Activated CD4-positive, alpha-beta T cell treated with anti-CD3 and anti-CD28 coated beads, Interleukin-2, amount 50 U/mL, for 24 hours (primary cell): ENCODE measurements around the gene MACF1.
A peak's percentile ranks its signal among the peaks of the same experiment; 100 is the strongest.
"Not testable (repeated sequence)": the region's sequence is repeated elsewhere in the genome, so short reads cannot be mapped to it uniquely, and the experiment has no call there.

Experiments used
- DNase-seq, 2 donors: peaks; one replicate each; pipeline ENCODE4 v3.0.0-alpha.2; 2020; ENCODE audit warnings: low read depth in 1 of 2, low spot score in 1 of 2

Gene MACF1

DNA sequence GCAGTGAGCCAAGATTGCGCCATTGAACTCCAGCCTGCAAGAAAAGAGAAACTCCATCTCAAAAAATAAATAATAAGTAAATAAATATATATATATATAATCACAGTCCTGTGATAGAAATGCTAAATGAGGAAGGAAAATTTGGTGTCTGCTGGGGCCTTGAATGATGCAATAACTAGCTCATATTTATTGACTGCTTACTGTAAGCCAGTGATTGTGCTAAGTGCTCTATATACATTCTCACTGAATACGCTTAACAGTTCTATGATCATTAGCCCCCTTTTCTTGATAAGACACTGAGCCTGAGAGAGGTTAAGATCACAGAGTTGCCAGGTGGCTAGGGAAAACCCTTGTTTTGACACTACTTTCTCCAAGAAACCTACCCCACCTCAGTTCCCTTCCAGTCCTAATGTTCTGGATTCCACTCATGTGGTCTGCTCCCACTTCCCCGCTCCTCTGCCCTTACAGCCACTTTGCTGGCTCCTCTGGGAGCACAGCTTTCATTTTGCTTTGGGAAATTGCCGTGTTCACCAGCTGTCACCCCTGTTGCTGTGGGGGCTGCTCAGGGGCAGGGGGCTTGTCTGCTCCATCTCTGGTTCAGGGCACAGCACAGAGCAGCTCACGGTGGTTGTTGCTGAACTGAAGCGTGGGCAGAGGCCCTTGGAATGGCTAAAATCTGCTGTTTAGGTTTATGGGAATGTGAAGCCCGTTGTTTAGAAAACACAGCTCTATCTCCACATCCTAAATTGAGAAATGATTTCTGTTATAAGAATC, 284.5 kb downstream of the MACF1 start:
- DNase-seq = no peak

DNA sequence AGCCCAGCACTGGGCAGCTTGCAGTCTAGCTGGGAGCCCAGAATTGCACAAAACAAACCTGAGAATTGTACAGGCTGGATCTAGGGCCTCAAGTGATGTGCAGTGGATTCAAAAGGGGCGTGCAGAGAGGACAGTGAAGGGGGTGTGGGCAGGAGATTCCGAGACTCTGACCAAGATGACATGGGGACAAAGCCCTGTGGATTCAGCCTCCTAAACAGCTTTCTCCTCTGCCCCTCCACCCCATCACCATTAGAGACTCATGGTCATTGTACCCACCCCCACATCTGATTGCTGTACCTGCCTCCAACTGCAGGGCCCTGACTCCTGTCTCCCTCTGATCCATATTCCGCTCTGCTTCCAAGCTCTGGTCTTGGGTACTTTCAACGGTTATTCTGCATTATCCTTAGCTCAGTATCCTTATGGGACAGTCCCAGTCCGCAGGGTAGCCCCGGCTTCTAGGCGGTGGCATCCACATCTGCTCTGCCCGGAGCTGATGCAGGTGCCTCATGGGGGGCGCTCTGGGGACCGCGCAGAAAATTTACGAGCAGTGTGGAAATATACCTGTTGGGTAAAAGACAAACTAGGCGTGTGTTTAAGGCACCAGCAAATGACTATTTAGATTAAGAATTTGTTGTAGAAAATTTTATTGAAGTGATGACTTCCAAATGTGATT, 285.2 kb downstream of the MACF1 start:
- no peak for DNase-seq

DNA sequence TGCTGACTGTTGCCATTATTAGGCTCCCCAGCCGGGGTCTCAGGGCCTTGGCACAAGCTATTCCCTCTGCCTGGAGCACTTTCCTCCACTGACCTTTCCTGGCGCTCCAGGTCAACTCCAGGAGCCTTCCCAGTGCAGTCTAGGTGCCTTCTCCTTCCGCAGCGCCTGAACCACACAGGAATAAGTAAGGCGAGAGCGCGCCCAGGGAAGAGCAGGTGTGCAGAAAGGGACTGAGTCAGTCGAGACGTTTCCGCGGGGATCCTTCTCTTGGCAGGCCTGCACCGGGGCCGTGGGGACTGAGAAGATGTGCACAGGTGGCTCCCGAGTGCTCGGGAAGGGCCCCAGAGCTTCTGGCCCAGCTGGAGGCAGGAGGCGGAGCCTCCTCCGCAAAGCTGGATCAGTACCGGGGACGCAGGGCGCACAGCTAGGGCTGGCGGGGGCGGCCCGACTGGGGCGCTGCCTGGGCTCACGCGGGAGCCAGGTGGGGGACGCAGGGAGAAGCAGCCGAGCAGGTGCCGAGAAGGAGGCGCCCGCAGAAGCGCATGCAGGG, 286.2 kb downstream of the MACF1 start:
- DNase-seq = no peak

DNA sequence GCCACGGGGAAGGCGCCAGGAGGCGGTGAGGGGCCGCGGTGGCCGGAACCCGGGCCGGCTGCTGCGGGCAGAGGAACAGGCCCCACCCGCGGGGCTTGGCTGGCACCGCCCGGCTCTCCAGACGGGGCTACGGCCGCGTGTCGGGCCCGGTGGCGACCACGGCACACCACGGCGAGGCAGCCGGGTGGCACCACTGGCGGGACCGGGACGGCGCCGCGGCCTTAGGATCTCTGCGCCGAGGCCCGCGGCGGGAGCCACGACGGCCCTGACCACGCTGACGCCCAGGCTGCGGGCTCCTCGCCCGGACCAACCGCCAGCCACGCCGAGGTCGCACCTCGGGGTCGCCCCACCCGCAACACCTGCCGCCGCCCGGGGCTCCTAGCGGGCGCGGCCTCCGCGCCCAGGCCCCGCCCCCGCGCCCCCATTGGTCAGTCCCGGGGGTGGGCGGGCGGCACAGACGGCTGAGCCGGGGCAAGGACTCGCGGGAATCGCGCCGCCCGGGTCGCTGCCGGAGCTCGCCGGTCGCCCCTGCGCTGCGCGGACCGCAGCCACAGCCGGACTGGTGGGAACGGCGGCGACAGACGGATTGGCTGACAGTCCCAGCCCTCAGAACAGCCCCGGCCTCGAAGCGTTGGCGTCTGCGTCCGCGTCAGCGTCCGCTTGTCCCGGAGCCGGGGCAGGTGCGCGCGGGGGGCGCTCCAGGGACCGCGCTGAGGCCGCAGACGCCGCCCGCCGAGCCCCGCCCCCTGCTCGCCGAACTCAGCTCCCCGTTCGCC, 286.8 kb downstream of the MACF1 start, which contains the start of gene BMP8A:
Gene BMP8A (plus strand): TSS at position 491 of the 776 bp plus-strand sequence. CDS start 356 bp downstream, outside the sequence.
- DNase-seq = peak; percentile 32

DNA sequence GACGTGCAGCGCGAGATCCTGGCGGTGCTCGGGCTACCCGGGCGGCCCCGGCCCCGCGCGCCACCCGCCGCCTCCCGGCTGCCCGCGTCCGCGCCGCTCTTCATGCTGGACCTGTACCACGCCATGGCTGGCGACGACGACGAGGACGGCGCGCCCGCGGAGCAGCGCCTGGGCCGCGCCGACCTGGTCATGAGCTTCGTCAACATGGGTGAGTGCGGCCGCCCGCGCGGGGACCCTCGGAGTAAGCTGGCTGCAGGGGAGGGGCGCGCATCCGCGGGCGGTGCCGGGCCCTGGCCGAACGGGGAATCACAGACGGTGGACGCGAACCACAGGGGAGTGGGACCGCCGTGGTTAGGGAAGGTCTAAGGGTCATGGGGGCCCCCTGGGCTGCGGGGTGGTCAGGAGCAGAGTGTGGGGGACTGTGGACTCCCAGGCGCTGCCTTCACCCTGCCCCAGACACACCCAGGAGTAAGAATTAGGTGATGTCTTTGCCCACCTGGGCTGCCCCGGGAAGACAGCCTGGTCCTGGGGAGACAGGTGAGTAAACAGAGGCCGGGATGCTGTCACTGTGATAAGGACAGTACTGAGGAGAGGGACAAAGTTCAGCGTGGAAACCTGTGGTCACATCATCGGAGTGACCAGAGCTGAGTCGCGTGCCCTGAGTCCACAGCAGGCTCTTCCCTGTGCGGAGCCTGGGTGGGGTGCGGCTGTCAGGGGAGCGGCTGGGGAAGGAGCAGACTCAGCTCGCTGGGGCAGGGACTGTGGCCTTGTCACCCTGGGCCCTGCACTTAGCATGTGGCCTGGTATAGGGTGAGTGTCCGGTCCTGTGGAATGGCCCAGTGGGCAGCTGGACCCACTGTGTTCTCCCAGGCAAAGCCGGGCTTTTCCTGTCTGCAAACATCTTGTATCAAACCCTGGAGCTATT, 287.9 kb downstream of the MACF1 start:
- not testable (repeated sequence) for DNase-seq

DNA sequence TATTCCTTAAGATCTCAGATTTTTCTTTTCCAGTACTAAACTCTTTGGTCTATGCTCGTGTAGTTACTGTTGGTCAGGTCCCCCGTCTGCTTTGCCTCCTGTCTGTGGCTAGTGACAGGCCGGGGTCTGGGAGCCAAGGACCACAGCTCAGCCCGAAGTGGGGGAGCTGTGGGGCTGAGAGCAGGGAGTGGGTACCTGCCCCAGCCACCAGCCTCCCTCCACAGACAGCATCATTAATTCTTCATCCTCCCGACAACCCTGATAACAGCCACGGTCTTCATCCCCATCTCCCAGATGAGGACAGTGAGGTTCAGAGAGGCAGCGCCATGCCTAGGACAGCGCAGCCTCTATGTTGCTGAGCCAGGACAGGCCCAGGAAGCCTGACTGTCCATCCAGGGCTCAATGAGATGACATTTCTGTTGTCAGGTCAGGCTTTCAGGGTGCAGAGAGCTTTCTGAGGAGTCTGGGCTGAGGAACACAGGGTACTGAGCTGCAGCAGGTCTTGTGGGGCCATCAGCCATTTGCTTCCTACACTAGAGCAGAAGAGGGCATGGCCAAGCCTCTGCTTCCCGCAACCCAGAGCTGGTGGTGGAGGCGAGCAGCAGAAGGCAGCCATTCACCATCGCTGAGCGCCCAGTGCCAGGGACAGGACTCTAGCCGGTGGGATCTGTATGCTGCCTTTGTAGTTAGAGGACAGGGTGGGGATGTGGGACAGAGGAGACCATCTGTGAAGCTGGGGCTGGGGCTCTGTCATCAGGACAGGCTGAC, 288.7 kb downstream of the MACF1 start:
- DNase-seq = not testable (repeated sequence)

DNA sequence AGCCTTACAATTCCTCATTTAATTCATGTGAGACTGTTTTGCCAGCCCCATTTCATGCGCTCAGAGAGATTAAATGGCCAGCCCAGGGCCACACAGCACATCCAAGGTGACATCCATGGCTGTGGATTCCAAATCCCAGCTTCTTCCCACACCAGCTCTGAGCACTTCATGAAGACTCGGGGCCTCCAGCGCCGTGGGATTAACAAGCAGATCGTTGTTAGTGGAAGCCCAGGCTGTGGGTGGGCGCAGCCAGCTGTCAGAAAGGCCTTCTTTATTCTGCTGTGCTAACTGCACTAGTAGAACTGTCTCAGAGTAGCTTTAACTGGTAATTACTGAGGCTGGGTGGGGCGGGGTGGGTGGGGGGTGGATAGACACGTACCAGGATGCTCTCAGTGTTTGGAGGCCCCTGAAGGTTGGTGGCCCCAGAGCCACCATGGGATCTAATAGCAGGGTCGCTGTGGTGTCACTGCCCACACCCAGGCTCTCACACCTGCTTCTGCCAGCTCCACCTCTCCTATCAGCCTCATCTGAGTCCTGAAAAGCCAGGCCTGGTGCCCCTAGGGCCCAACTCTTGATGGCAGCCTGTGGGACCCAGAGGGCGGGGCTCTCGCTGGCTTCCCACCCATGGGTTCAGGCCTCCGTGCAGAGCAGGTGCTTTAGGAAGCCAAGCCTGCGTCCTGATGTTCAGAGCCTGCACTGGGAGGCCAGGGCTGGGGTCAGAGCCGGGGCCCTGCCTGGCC, 290.3 kb downstream of the MACF1 start:
- DNase-seq = no peak

DNA sequence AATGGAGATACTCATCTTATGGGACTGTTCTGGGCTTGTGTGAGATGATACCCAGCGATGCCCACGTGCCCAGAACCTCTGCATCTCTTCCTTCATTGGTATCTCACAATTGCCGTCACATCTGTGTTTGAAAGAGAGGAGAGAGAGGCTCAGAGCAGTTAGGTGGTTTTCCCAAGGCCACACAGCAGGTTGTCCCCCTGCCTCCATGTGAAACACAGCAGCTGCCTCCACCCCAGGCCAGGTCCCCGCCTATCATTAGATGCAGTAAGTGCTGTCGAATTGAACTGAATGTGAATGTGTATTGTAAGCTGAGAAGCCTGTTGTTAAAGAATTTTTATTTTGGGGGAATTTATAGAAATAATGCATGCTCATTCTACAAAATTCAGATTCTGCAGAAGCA, 292.0 kb downstream of the MACF1 start:
- DNase-seq = not testable (repeated sequence)

DNA sequence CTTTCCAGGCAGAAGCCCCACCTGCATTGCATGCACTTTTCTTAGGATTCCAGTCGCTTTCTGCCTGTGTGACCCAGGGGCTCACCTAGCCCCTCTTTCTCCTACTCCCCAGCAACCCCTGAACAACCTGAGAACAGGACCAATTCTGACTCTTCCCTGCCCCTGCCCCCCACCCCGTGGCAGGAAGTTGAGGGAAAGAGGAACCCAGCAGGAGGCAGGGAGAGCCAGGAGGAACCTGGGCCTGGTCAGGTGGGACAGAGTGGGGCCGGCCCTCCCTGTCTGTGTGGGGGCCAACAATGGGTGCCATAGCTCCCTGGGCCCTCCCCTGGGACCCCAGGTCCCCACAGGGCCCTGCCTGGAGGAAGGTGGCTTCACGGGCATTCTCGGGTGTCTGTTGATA, 293.1 kb downstream of the MACF1 start:
- no peak for DNase-seq

DNA sequence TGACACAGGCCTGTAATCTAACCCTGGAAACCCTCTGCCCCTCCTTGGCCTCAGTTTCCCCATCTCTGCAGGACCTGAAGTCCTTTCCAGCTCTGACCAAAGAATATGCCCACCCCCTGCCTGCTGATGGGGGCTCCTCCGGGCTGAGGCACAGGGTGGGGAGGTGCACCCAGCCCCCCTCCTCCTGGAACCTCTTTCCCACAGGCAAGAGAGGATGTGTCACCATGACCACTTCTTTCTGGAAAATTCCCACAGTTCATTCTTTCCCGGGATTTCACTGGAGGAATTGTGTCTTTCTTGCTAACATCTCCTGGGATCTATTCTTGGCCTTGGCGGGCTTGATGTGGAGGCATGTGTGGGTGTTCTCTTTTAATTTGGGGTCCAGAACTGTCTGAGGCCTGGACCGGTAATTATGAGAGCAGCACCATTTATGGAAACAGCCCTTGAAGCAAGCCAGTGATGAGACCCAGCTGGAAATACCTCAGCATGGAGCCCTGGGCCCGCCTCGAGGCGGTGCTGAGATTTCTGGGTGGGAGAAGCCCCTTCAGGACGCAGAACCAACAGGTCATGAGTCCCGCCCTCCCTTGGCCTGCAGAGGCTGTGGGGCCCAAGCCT, 293.7 kb downstream of the MACF1 start:
- DNase-seq = not testable (repeated sequence)

DNA sequence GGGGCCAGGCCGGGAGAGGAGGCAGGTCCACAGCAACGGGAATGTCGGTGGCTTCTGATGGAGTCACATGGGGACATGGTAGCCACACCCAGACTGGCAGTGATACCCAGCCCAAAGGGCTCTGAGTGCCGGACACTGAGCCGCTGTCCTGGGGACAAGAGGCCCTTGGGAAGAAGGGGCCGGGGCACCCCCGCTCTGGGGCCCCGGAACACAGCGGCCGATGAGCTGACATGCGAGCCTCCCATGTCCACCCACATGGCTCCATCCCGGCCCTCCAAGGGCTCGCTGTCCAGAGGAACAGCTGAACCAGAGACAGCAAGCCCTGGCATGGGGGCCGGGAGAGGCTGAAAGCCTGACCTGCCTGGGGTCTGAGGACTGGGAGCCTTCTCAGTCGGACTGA, 294.3 kb downstream of the MACF1 start:
- not testable (repeated sequence) for DNase-seq

DNA sequence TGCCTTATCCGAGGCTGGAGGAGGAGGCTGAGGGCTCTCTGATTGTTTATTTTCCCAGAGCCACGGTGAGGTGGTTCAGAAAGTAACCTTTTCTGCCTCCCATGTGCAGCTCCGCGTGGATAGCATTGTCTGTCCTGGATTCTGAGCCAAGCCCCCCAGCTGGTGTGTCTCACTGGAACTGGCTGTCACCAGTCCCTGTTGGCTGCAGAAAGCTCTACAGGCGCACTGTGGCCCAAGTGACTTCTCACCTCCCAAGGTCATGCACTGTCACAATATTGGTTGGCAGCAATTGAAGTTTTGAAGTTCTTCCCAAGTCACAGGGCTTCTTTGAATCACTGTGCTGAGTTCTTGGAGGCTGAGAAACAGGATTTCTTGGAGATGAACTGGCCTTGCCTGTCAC, 295.2 kb downstream of the MACF1 start:
- no peak for DNase-seq

DNA sequence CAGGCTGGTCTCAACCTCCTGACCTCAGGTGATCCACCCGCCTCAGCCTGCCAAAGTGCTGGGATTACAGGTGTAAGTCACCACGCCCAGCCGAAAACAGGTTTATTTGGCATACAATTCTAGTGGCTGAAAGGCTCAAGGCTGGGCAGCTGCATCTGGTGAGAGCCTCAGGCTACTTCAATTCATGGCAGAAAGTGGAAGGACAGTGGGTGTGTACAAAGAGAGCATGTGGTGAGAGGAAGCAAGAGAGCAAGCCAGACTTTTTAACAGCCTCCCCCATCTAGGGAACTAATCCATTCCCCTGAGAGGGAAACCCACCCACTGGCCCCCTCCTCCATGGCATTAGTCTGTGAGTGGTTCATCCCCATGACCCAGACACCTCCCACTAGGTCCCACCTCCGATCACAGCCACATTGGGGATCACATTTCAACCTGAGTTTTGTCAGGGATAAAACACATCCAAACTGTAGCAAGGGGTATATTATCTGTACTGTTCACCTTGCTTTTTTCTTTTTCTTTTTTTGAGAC, 296.4 kb downstream of the MACF1 start:
- no peak for DNase-seq

DNA sequence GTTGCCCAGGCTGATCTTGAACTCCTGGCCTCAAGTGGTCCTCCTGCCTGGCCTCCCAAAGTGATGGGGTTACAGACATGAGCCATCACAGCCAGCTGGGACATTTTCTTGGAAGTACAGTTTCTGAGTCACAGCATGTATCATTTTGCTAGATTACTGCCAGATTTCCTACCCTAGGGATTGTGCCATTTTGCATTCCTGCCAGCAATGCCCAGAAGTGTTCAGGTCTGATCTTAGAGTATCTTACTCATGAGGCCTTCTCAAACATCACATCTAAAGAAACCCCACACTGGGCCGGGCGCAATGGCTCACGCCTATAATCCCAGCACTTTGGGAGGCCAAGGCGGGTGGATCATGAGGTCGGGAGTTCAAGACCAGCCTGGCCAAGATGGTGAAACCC, 297.2 kb downstream of the MACF1 start:
- no peak for DNase-seq

DNA sequence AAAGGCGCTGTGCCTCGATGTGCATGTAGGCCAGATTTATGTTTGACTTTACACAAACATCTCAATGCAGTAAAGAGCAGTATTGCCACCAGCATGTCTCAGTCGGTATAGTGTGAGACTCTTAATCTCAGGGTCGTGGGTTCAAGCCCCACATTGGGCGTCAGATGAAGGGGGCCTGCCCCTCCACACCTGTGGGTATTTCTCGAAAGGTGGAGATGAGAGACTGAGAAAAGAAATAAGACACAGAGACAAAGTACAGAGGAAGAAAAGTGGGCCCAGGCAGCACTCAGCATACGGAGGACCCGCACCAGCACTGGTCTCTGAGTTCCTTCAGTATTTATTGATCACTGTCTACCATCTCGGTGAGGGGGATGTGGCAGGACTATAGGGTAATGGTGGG, 299.9 kb downstream of the MACF1 start:
- not testable (repeated sequence) for DNase-seq

DNA sequence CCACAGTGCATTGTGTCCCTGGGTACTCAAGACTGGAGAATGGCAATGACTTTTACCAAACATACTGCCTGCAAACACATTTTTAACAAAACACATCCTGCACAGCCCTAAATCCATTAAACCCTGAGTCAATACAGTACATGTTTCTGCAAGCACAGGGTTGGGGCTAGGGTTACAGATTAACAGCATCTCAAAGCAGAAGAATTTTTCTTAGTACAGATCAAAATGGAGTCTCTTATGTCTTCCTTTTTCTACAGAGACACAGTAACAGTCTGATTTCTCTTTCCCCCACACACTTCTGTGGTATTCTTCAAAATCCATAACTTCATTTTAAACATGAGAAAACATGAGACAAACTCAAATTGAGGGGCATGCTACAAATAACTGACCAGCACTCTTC, 300.8 kb downstream of the MACF1 start:
- no peak for DNase-seq

DNA sequence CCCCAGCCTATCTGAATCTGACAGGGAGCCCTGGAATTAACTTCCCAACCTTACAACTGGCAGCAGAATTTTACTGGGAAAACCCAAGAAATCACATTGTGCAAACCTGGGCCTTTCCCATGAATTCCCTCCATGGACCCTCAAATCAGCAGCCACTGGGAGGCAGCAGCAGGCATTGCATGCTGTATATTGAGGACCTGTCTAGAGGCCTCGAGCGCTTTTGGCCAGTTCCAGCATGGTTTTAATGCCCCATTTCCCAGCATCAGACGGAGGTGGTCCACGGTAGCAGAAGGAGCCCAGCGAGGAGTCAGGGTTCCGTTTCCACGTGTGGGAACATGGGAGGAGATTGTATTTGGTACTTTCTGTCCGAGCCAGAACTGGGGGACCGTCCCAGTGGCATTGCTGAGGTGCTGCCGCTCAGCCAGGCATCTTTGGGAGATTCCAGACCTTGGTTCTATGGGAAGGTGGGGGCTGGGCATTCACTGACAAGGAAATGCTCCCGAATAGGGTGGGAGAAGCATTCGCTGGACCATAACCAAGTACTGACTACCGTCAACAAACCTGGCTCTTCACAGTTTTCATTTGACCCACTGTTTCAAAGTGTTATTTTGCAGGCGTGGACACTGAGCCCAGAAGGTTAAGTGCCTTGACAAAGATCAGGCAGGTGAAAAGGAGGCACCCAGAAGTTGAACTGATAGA, 302.9 kb downstream of the MACF1 start:
- DNase-seq = no peak

DNA sequence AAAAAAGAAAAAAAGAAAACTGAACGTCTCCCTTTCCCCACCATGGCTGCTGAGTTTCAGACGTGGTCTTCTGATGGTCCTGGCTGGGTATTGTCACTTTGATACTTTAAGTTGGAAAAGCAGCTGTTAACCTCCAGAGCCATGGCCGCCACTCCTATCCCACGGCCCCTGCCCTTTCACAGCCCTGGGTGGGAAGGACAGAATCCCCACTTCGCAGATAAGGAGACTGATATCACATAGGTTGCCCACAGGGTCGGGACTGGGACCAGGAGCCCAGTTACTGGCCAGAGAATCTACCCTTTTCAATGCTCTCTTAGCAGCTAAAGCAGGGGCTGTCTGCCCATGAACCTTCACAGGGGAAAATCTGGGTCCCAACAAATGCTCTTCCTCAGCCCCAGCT, 303.8 kb downstream of the MACF1 start:
- DNase-seq = no peak
